ENCODE results near the gene CACNG4.

The CACNG4 gene

DNA sequence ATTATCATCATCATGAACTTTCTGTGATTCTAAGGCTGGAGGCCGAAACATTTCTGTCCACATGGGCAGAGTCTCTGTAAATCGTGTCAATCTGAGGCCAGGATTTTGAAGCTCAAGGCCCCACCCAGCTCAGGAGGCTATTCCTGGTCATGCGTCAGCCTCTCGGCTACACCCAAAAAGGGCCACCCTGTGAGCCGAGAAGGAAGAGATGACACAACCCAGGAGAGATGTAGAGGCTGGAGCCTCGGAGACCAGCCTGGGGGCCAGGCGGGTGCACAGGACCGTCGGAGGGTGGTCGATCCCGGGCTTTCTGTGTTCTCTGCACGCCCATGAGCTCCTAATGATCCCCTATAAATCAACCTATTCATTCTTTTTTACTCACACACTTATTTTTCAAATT is 78.8 kb downstream of the CACNG4 start:
- no peak for DNase-seq (ENCODE audit: low read depth)

- DNase-seq (ENCODE audit: low read depth), result no peak
Measured at GRCh38 chr17:67044016-67044772, 79.7 kb downstream of the CACNG4 start, which contains the start of gene CACNG1. TSS of gene CACNG1 (plus strand) at chr17:67044554. CDS start at chr17:67044661, 107 bp downstream.

GRCh38 chr17:67044940-67045339 is 80.4 kb downstream of the CACNG4 start:
- no peak for DNase-seq (ENCODE audit: low read depth)

DNA sequence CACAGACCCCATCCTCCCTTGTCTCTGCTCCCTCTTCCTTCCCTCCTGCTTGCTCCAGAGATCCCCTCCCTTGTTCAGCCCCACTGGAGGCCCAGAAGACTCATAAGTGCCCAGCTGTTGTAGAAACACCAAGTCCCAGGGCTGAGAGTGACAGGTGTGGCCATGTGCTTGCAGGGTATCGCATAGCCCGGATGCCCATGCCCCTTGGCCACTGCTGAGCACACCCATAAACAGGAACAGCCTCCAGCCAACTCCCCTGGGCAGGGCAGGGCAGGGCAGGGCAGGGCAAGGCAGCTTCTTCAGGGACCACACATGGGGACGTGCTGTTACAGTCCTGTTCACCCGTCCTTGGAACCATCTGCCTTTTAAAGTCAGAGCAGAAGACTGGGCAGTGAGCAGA is 81.9 kb downstream of the CACNG4 start:
- DNase-seq (ENCODE audit: low read depth), result no peak

GRCh38 chr17:67047382-67047781 is 82.9 kb downstream of the CACNG4 start:
- no peak for DNase-seq (ENCODE audit: low read depth)

- DNase-seq (ENCODE audit: low read depth), result no peak
Measured at GRCh38 chr17:67049025-67049739, 84.7 kb downstream of the CACNG4 start.

GRCh38 chr17:67050066-67050465 is 85.6 kb downstream of the CACNG4 start:
- no peak for DNase-seq (ENCODE audit: low read depth)

GRCh38 chr17:67050471-67051154 is 86.1 kb downstream of the CACNG4 start:
- no peak for DNase-seq (ENCODE audit: low read depth)

DNA sequence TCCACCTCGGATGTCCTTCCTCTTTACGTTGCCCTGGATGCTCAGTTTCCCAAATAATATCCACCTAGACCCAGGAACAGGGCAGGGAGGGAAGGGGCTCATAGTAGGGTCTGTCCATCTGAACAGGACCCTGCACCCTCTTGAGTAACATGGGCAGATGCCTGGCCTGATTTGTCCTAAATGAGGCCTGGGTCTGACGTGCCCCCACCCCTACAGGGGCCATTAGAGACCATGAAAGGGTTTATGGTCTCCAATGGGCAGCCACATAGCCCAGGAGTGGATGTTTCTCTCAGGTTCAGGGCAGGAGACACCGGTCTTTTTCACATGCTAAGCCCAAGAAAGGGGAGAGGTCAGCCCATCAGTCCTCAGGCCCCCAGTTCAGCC is 86.6 kb downstream of the CACNG4 start:
- DNase-seq (ENCODE audit: low read depth), result no peak

DNA sequence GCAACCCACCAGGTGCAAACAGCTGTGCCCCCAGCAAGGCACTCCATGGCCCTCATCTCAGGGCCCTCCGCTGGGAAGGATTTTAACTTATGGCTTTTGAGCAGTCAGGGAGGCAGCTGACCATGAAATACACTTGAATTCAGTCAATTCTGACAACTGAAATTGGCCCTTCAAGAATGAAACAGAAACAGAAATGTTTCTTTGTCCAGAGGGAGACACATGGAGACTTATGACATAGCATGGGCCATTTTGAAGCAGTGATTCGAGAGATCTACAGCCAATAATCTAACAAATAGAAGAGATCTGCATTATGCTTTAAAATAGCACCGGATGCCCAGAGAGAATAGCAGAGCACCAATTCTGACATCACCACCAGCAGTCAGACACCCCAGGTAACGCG is 87.3 kb downstream of the CACNG4 start:
- DNase-seq (ENCODE audit: low read depth), result no peak

DNA sequence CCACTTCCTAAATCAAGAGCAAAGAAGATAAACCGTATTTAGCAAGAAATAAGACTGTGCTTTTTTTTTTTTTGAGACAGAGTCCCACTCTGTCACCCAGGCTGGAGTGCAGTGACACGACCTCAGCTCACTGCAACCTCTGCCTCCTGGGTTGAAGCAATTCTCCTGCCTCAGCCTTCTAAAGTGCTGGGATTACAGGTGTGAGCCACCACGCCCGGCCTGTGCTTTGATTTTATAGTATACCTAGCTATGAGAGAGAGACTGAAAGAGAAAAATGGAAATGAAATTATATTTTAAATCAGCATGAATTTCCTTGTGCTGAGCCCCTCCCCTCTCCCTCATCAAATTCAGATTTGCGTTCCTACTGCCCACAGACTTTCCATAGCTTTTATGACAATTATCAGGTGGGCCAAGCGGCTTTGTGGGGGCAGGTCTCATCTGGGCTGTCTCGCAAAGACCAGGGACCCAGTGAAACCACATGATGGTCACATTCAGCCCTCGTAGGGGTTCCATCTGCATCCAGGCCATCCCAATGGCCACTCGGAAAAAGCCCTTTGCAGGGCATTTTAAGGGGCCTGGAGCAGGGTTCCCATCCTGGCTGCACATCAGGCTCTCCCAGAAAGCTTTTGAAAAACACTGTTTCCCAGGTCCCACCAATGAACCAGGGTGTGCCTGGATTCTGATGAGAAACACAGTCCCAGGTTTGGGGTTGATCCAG is 88.4 kb downstream of the CACNG4 start:
- no peak for DNase-seq (ENCODE audit: low read depth)

DNA sequence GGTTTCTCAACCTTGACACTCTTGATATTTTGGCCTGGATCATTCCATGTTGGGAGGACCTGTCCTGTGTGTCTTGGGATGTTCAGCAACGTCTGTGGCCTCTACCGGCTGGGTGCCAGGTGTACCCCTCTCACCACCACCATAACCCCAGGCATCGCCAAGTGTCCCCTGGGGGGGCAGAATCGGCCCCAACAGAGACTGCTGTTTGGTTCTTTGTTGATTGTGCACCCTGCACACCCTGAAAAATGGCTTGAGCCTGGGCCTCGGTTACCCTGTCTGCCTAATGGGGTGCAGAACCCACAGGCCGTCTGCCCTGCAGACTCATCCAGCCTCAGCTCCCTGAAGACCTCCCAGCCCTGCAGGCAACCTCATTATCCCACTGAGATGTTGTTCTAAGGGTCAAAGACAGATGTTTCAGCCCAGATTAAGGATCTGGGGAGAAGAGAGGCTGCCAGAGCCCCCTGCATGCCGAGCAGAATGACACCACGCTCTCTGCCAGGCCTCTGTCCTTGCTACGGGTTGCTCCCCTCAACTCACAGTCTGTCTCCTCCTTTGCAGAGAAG is 89.0 kb downstream of the CACNG4 start:
- DNase-seq (ENCODE audit: low read depth), result no peak

DNA sequence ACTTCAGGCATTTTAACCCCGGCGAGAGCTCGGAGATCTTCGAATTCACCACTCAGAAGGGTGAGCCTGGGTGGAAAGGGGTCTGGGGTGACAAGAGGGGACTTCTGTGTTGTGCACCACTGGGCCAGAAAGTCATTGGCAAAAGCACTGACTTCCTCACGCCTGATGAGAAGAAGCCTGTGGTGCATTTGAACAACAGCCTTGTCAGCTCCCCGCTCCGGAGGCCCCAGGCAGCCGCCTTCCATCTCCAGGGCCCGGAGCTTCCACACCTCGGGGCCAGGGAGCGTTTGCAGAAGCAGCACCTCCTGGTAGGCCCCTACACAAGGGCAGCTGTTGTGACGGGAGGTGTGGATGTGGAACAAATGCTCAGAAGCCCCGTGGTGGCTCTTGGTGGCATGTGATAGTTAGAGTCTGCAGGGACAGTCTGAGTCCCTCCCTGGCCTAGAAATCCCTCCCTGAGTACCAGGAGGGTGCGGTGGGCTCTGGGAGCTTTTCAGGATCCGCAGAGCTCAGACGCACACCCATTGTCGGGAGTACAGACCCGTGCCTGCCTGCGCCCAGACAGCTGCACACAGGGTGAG is 89.6 kb downstream of the CACNG4 start:
- no peak for DNase-seq (ENCODE audit: low read depth)

- DNase-seq (ENCODE audit: low read depth), result no peak
Measured at GRCh38 chr17:67054608-67055007, 90.1 kb downstream of the CACNG4 start.

GRCh38 chr17:67055041-67055443 is 90.5 kb downstream of the CACNG4 start:
- DNase-seq (ENCODE audit: low read depth), result no peak

DNA sequence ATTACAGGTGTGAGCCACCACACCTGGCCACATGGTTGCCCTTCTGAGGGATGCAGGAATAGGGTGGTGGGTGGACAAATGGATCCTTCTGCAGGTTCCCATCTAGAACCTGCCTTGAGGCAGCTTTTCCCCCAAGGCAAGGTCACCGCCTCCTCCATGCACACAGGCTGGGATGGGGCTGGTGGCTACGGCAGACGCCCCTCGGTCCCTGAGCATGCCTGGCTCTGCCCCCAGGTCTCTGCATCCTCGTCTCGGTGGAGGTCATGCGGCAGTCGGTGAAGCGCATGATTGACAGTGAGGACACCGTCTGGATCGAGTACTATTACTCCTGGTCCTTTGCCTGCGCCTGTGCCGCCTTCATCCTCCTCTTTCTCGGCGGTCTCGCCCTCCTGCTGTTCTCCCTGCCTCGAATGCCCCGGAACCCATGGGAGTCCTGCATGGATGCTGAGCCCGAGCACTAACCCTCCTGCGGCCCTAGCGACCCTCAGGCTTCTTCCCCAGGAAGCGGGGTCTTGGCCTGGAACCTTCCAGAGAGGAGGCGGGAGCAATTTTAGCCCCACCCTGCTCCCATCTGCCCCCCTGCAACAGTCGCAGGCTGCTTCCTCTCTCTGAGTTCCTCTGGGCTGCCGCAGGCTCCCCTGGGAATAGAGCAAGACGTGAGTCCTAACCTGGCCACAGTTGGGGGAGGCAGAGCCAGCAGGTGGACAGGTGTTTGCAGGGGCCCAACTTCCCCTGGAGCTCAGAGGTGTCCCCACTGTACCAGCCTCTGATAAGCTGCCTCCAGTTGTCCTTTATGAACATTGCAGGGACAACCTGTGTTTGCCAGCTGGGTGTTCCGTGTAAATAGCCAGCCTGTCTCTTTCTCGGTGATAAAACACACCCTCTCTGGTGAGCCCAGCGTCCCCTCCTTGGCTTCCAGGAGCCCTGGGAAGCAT is 91.6 kb downstream of the CACNG4 start:
- no peak for DNase-seq (ENCODE audit: low read depth)

DNA sequence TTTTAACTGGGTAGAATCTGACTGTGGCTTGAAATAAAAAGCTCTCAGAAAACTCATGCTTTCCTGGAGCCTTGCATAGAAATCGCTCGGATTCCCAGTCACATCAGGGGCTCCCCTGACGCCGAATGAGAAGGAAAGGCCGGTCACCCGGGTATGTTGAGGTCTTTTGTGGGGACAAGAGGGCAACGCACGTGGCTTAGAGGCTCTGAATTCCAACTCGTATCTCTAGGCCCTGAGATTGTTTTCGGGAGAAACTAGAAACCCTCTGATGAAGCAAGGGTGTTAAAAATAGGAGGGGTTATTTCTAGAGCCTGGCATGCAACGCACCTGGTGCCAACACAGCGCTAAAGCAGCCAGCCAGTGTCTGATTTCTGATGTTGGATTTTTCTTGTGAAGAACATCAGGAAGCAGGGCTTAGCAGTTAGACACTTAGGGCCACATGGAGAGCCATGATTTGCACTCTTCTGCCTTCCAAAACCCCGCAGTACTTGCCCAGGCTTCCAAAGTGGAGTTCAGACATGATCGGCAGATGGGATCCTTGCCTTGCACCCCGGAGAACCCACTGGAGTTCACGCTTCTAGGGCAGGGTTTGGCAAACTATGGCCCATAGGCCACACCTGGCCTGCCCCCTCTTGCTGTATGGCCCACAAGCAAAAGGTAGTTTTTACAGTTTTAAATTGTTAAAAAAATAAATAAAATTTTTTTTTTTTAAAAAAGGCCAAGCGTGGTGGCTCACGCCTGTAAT is 92.4 kb downstream of the CACNG4 start:
- DNase-seq (ENCODE audit: low read depth), result no peak

DNA sequence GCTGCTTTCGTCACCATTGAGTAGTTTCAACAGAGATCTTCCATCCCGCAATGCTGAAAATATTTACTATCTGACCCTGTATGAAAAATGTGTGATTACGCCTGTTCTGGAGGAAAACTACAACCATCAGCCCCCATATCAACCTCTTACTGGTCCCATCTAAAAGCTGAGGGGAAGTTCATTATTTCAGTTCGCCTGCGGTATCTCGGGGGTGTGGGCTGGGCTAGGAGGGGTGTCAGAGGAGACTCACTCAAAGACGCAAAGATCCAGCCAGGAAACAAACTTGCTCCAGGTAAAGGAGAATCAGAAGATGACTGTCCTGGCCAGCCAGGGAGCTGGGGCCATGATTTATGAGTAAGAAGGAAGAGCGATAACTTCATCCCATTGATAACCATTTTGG is 93.5 kb downstream of the CACNG4 start:
- DNase-seq (ENCODE audit: low read depth), result no peak

DNA sequence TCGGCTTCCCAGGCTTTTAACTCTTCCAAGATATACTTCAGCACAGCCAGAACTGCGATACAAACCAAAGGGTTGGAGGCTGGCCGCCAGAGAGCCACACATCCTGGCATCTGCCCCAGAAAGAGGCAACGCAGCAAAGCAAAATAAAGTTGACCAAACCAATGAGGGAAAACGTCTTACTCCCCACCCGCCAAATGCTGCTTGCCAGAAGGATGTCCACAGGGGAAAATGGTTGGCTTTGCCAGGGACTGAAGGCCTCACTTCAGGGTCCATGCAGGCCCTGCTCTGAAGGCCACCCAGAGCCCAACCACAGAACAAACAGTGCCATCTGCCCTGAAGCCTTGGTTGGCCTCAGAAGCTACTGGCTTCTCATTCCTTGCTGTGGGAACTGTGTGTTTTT is 94.9 kb downstream of the CACNG4 start:
- DNase-seq (ENCODE audit: low read depth), result no peak

- DNase-seq (ENCODE audit: low read depth), result no peak
Measured at GRCh38 chr17:67063141-67063540, 98.6 kb downstream of the CACNG4 start.
